ENCODE data around the gene MYO1H.

- no peak for TF ChIP-seq CTCF (IDR thresholded peaks at IDR 0.05 in 4 of 5, conservative IDR thresholded peaks at IDR 0.05 in 1 of 5)
- TF ChIP-seq POLR2A (IDR thresholded peaks at IDR 0.05), result no peak
Measured at GRCh38 chr12:109357032-109357431, 9.3 kb downstream of the MYO1H start.

Measured in gastrocnemius medialis (tissue), 4 donors.